GM21529 (cell line): ENCODE results near the gene CCDC73.
"Not testable (repeated sequence)": the region's sequence is repeated elsewhere in the genome, so short reads cannot be mapped to it uniquely, and the experiment has no call there.

Experiments
- ATAC-seq: cut with Tn5 transposase; IDR thresholded peaks from one replicate; pipeline ENCODE4 v1.9.1; 2021; ENCODE audit not compliant: unreplicated experiment

Gene CCDC73

GRCh38 chr11:32794439-32794838, at the start of gene CCDC73:
Gene CCDC73 (minus strand): TSS chr11:32794662. CDS start chr11:32760243, 34,419 bp downstream.
- ATAC-seq: no peak

DNA sequence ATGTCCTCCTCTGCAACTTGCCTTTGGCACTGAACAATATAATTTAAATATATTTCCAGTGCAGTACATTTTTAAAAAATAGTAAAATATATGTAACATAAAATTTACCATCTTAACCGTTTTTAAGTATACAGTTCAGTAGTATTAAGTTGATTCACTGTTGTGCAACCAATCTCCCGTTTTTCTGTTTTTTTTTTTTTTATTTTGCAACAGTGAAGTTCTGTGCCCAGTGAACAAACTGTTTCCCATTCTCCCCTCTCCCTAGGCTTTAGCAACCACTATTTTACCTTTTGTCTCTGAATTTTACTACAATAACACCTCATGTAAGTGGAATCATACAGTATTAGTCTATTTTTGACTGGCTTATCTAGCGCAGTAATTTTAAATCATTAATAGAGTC, 49.1 kb upstream of the CCDC73 start:
- no peak for ATAC-seq

- no peak for ATAC-seq
Measured at GRCh38 chr11:32840587-32840986, 46.1 kb upstream of the CCDC73 start.

- ATAC-seq: no peak
Measured at GRCh38 chr11:32839308-32839707, 44.8 kb upstream of the CCDC73 start.

DNA sequence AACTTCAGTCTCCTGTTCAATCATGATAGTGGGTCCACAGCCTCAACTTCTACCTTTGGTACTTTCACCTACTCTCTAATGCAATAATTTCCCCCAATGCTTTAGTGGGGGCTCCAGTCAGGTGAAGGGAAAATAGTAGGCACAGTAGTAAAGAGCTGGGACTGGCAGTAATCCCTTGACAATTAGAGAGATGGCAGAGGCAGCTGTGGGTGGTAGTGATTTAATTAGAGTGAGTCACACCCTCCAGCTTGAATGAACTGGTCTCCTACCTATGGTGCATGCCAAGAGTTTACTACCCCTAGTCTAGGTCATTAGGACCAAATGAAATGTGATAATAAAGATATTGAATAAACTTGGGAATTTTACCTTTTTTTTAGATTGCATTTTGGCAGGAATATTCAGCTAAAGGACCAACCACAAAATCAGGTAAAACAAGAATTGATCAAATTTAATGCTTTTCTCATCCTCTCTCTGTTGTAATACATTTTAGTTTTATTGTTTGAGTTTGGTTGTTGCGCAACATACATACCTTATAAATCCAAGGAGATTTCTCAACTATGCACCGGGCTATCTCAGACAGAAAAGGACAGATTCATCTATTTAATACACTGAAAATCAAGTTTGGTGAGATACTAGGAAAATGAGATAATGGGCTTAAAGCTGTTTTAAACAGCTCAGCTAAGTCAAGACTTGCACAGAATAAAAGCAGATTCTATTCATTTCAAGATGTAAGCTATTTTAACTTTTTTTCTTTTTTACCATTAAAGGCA, 44.2 kb upstream of the CCDC73 start:
- no peak for ATAC-seq

GRCh38 chr11:32836946-32837345, 42.5 kb upstream of the CCDC73 start:
- ATAC-seq: no peak

GRCh38 chr11:32833921-32834320, 39.5 kb upstream of the CCDC73 start:
- no peak for ATAC-seq

GRCh38 chr11:32831221-32831620, 36.8 kb upstream of the CCDC73 start:
- no peak for ATAC-seq

DNA sequence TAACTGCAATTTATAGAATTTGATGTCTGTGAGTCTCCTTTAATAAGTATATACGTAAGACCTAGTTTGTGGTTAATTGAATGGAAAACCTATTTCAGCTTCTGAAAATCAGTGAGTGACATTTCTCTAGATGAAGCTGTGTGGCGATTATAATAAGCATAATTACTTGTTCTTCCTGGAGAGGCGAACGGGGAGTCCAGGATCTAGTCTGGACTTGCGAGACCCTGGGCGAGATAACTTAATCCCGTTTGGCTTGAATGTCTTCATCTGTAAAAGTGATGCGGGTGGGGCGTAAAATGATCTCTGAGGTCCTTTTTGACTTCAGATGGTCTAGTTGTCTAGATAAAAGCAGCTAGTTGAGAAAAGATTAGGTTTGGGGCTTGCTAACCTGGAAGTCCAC, 36.3 kb upstream of the CCDC73 start:
- ATAC-seq: no peak

DNA sequence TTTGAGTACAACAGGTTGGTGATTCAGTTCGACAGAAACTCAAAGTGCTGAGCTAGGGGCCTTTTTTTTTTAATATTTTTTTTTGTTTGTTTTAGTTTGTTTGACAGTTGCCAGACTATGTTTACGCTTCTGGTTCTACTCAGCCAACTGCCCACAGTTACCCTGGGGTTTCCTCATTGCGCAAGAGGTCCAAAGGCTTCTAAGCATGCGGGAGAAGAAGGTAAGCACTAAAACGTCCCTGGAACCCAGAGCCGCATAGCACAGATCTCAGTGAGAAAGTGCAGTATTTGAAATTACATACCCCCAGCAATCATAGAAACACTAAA, 35.9 kb upstream of the CCDC73 start:
- no peak for ATAC-seq

DNA sequence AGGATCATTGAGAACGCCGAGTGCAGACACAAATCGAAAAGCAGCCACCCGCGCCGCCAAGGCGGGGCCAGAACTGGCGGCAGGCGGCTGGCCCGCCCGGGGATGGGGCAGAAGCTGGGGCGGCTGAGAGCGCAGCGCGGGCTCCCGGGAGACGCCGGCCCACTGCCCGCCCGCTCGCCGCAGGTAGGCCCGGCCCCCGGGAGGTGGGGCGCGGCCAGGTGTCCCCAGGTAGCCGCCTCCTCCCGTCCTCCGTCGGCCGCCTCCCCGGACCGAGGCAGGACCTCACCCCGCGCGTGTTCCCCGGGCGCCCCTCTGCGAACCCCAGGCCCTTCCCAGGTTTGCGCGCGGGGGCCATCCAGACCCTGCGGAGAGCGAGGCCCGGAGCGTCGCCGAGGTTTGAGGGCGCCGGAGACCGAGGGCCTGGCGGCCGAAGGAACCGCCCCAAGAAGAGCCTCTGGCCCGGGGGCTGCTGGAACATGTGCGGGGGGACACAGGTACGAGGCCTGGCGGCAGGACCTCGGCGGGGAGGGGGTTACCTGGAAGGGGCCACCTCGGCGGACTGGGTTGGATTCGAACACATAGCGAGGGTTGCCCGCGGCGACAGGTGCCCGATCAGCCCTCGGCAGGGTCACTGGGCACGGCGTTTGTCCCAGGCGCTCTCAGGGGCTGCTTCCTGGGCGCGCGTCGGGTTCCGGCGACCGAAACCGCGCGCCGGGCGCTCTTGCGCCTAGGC, 35.4 kb upstream of the CCDC73 start, which contains the start of gene PRRG4:
Gene PRRG4, plus strand, starts transcription at position 248 of the 733 bp plus-strand sequence. CDS start 603 bp downstream, outside the sequence.
- peak; percentile 80 for ATAC-seq

DNA sequence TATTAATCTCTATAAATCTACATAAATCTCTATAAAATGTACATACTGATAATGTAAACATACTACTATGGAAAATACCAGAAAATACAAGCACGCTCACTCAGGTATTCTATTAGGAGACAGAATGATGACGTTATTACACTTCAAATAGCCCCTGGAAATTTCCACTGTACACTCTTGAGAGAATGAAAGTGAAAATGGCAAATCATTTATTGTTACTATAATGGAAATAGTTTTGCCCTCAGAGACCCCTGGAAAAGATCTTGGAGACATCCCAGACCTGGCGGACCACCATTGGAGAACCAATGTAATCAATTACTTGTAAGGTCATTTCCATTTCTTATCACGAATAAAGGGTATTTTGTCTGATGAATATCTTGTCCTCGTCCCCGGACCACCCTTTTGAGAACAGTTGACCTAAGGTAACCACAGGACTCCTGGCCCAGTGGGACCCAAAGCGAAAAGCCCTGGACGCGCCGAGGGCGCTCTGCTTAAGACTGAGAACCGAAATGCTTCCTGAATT, 34.8 kb upstream of the CCDC73 start:
- ATAC-seq: peak; percentile 53

GRCh38 chr11:32827276-32827675, 32.8 kb upstream of the CCDC73 start:
- ATAC-seq: no peak

- ATAC-seq: no peak
Measured at GRCh38 chr11:32826113-32826512, 31.7 kb upstream of the CCDC73 start.

GRCh38 chr11:32823617-32824016, 29.2 kb upstream of the CCDC73 start:
- ATAC-seq: not testable (repeated sequence)

DNA sequence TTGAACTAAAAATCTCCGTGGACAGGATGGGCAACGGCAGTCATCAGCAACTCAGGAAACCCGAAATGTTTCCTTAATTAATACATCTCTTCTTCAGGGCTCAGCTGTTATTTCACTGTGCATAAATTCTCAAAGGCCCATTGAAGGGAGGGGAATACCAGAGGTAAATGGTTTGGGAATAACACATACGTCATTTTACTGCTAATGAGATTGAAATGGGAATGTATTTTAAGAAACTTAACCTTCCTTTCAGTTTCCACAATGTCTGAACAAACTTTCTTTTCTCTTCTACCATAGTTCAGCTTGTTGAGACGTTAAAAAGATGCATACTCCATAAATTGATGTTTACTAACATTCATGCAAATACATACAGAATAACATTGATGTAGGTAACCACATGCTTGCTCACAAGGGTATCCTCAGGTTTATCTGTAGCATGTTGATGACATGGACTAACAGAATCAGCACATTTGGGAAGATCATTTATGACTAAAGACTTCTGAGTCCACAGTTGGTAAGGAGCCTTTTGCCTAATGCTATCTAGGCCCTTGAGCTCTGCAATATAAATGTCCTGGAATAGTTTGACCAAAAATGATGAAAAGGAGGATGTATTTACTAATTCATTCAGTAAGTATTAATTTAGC, 27.6 kb upstream of the CCDC73 start:
- no peak for ATAC-seq

GRCh38 chr11:32821517-32821916, 27.1 kb upstream of the CCDC73 start:
- no peak for ATAC-seq

DNA sequence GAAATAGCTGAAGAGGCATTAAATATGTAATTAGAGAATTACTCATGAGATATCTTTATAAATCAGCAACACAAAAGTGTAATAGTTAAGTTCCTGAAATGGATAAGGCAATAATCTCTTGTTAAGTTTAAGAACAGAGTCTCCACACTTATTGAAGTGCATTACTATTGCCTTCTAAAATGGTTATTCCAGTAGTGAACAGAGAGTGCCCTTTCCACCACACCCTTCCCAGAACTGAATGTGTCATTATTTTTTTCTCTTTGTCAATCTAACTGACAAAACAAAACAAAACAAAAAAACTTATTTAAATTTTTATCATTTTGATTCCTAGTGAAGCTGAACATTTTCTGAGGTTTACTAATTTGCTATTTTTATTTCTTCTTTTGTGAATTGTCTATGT, 26.0 kb upstream of the CCDC73 start:
- no peak for ATAC-seq

DNA sequence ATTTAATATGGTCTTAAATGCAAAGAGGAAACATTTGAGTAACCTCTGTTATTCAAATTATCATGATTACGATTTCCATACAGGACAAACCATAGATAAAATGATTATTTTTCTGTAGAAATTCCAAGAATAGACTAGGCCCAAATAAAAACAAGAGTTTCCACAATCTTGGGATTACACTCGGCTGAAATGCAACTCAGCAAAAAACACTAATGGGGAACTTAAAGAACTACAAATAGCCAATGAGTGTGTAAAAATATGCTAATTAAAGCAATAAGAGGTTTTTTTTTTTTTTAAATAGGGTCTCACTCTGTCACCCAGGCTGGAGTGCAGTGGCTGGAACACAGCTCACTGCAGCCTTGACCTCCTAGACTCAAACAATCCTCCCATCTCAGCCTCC, 24.7 kb upstream of the CCDC73 start:
- no peak for ATAC-seq

DNA sequence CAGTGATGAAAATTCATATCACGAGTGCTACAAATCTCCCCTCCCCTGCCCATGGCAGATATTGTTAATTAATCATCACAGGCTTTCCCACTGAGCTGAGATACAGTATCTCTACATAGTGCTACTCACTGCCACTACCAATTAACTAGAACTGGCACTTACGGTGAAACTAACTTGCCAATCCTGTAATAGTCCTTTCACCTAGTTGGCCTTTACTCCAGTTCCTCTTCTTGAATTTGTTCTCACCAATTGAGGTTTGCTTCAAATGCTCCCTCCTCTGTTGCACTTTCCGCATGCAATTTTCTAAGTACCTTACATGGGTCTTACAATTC, 23.4 kb upstream of the CCDC73 start:
- no peak for ATAC-seq

DNA sequence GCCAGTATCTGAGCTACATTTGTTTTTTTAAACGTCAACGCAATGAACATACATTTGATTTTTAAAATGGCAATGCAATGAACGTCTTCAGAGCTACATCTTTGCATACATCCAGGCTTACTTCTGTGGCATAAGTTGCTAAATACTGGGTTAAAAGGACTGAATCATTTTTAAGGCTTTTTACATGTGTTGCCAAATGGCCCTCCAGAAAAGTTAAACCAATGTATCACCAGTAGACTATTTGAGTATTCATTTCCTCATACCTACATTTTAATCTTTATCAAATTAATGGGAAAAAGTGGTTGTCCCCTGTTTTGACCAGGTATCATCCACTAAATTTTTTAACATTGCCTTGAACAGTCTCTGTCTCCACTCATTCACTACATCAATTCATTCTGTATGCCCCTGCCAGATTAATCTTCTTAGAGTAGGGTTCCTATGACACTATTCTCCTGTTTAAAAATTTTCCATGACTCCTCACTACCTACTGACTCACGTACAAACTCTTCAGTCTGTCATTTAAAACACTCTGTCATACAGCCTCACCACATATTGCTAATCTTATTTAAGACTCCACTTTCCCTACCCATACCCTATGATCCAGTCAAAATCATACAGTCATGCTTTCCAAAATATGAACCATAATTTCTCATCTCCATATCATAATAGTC, 22.9 kb upstream of the CCDC73 start:
- no peak for ATAC-seq
